HUES64 (cell line): ENCODE measurements around the gene DICER1.

Experiments used
- H3K27ac ChIP-seq: 2 replicates; pipeline ENCODE4 v1.7.0; 2013; ENCODE audit warnings: low read depth, low read length, inconsistent platforms
- H3K27me3 ChIP-seq: 2 replicates; pipeline ENCODE4 v1.6.1; 2013; ENCODE audit warnings: mild to moderate bottlenecking, low read length; ENCODE audit not compliant: insufficient read depth
- H3K36me3 ChIP-seq: 2 replicates; pipeline ENCODE4 v1.6.1; 2013; ENCODE audit warnings: mild to moderate bottlenecking, low read length; ENCODE audit not compliant: insufficient read depth
- H3K4me1 ChIP-seq: 2 replicates; pipeline ENCODE4 v1.6.1; 2013; ENCODE audit warnings: mild to moderate bottlenecking, low read length, moderate library complexity; ENCODE audit not compliant: insufficient read depth
- H3K4me3 ChIP-seq: 2 replicates; pipeline ENCODE4 v1.5.1; 2013; ENCODE audit warnings: mild to moderate bottlenecking, low read length, moderate library complexity
- H3K9ac ChIP-seq: 2 replicates; pipeline ENCODE4 v1.6.1; 2013; ENCODE audit warnings: mild to moderate bottlenecking, low read depth, low read length
- H3K9me3 ChIP-seq: 2 replicates; pipeline ENCODE4 v1.6.1; 2013; ENCODE audit warnings: low read depth, low read length; ENCODE audit not compliant: insufficient read depth
- WGBS: fragments of 150-250, 120-280 bp; methylation state at CpG from one replicate; pipeline ENCODE4 v1.1.7; 2013; ENCODE audit warnings: missing lambda C conversion rate; 5-methylcytosine and 5-hydroxymethylcytosine counted together

Gene DICER1

GRCh38 chr14:95057147-95057546, 100.2 kb downstream of the DICER1 start:
- Histone ChIP-seq H3K9me3 (no peaks in the 10 kb centered on the region), H3K4me3 (no peak overlapping the region), H3K27me3 (no peaks in the 10 kb centered on the region), H3K4me1 (no peaks in the 10 kb centered on the region), H3K9ac (no peak overlapping the region), H3K27ac (no peak overlapping the region), H3K36me3 (no peaks in the 10 kb centered on the region)
- WGBS = 84% methylated on average over 8 of the region's 8 CpGs

GRCh38 chr14:95056476-95056875, 100.9 kb downstream of the DICER1 start:
- no peak overlapping the region for H3K4me3 ChIP-seq
- H3K27ac ChIP-seq = no peak overlapping the region
- no peak overlapping the region for H3K9ac ChIP-seq
- H3K4me1 ChIP-seq = no peaks in the 10 kb centered on the region
- no peaks in the 10 kb centered on the region for H3K9me3 ChIP-seq
- 93% methylated on average over 10 of the region's 10 CpGs for WGBS
- H3K36me3 ChIP-seq = no peaks in the 10 kb centered on the region
- no peaks in the 10 kb centered on the region for H3K27me3 ChIP-seq

- WGBS = 96% methylated on average over 7 of the region's 7 CpGs
- Histone ChIP-seq H3K27me3 (no peaks in the 10 kb centered on the region), H3K36me3 (no peaks in the 10 kb centered on the region), H3K9ac (no peak overlapping the region), H3K4me1 (no peaks in the 10 kb centered on the region), H3K9me3 (no peaks in the 10 kb centered on the region), H3K4me3 (no peak overlapping the region), H3K27ac (no peak overlapping the region)
Observed at GRCh38 chr14:95055318-95055717, 102.0 kb downstream of the DICER1 start.

GRCh38 chr14:95054346-95055280, 102.7 kb downstream of the DICER1 start:
- H3K9me3 ChIP-seq = no peaks in the 10 kb centered on the region
- H3K9ac ChIP-seq = no peak overlapping the region
- 91% methylated on average over 23 of the region's 23 CpGs for WGBS
- H3K27me3 ChIP-seq = peaks cover 5% of the 10 kb centered on the region; the same call in 1 of the 2 replicates
- H3K27ac ChIP-seq = no peak overlapping the region
- H3K36me3 ChIP-seq = no peaks in the 10 kb centered on the region
- H3K4me3 ChIP-seq = no peak overlapping the region
- no peaks in the 10 kb centered on the region for H3K4me1 ChIP-seq

- Histone ChIP-seq H3K4me1 (no peaks in the 10 kb centered on the region), H3K27ac (no peak overlapping the region), H3K36me3 (no peaks in the 10 kb centered on the region), H3K4me3 (no peak overlapping the region), H3K27me3 (peaks cover 10% of the 10 kb centered on the region; the same call in 1 of the 2 replicates), H3K9ac (no peak overlapping the region), H3K9me3 (no peaks in the 10 kb centered on the region)
- 79% methylated on average over 14 of the region's 14 CpGs for WGBS
Observed at GRCh38 chr14:95052016-95052585, 105.2 kb downstream of the DICER1 start.

GRCh38 chr14:95049952-95050351, 107.4 kb downstream of the DICER1 start:
- Histone ChIP-seq H3K9me3 (no peaks in the 10 kb centered on the region), H3K4me1 (peaks cover 5% of the 10 kb centered on the region; the same call in 1 of the 2 replicates), H3K36me3 (no peaks in the 10 kb centered on the region), H3K27me3 (peaks cover 10% of the 10 kb centered on the region; the same call in 1 of the 2 replicates), H3K4me3 (no peak overlapping the region), H3K9ac (no peak overlapping the region), H3K27ac (no peak overlapping the region)

GRCh38 chr14:95048771-95049312, 108.5 kb downstream of the DICER1 start:
- H3K27me3 ChIP-seq = peaks cover 10% of the 10 kb centered on the region; the same call in 1 of the 2 replicates
- no peak overlapping the region for H3K9ac ChIP-seq
- no peak overlapping the region for H3K4me3 ChIP-seq
- H3K9me3 ChIP-seq = no peaks in the 10 kb centered on the region
- WGBS = 81% methylated on average over 10 of the region's 10 CpGs
- no peak overlapping the region for H3K27ac ChIP-seq
- H3K36me3 ChIP-seq = no peaks in the 10 kb centered on the region
- H3K4me1 ChIP-seq = peaks cover 6% of the 10 kb centered on the region; the same call in 1 of the 2 replicates

GRCh38 chr14:95047754-95048153, 109.6 kb downstream of the DICER1 start:
- WGBS = 94% methylated on average over 7 of the region's 7 CpGs
- Histone ChIP-seq H3K9ac (no peak overlapping the region), H3K9me3 (no peaks in the 10 kb centered on the region), H3K27ac (no peak overlapping the region), H3K4me1 (peaks cover 6% of the 10 kb centered on the region; the same call in 1 of the 2 replicates), H3K27me3 (peaks cover 10% of the 10 kb centered on the region; the same call in 1 of the 2 replicates), H3K36me3 (no peaks in the 10 kb centered on the region), H3K4me3 (no peak overlapping the region)

- no peak overlapping the region for H3K9ac ChIP-seq
- peaks cover 10% of the 10 kb centered on the region; the same call in 1 of the 2 replicates for H3K27me3 ChIP-seq
- WGBS = 93% methylated on average over 27 of the region's 28 CpGs
- H3K27ac ChIP-seq = no peak overlapping the region
- peaks cover 6% of the 10 kb centered on the region; the same call in 1 of the 2 replicates for H3K4me1 ChIP-seq
- H3K9me3 ChIP-seq = no peaks in the 10 kb centered on the region
- no peaks in the 10 kb centered on the region for H3K36me3 ChIP-seq
- no peak overlapping the region for H3K4me3 ChIP-seq
Observed at GRCh38 chr14:95046711-95047681, 110.3 kb downstream of the DICER1 start.

- H3K9ac ChIP-seq = no peak overlapping the region
- H3K27me3 ChIP-seq = peaks cover 10% of the 10 kb centered on the region; the same call in 1 of the 2 replicates
- H3K27ac ChIP-seq = no peak overlapping the region
- no peak overlapping the region for H3K4me3 ChIP-seq
- no peaks in the 10 kb centered on the region for H3K9me3 ChIP-seq
- WGBS = 92% methylated on average over 15 of the region's 15 CpGs
- no peaks in the 10 kb centered on the region for H3K36me3 ChIP-seq
- H3K4me1 ChIP-seq = peaks cover 6% of the 10 kb centered on the region; the same call in 1 of the 2 replicates
Observed at GRCh38 chr14:95045836-95046430, 111.4 kb downstream of the DICER1 start.
